M059J (cell line): ENCODE results near the gene CERK. TPM values are rescaled to one million over a fixed set of nuclear protein-coding genes. Genes with fewer than 3 reads are reported as not detected.
"Not testable (repeated sequence)": the region's sequence is repeated elsewhere in the genome, so short reads cannot be mapped to it uniquely, and the experiment has no call there.

Source experiments
- DNase-seq: peaks from one replicate; pipeline ENCODE4 v3.0.0-alpha.2; 2012; ENCODE audit warnings: low read depth
- total RNA-seq: library from RNA; depleted of rRNA; stranded (reverse); fragments of >200 nt; shearing (Covaris generic); gene quantifications from 2 replicates; pipeline ENCODE4 v1.2.3, GENCODE V29; 2014; rRNA removed

CERK gene
- total RNA-seq, 1 experiment from 2014 or later = 22.8 TPM

GRCh38 chr22:46648225-46648820 is 89.7 kb downstream of the CERK start:
- DNase-seq = not testable (repeated sequence)

GRCh38 chr22:46646531-46647215 is 91.4 kb downstream of the CERK start:
- no peak for DNase-seq

- DNase-seq = not testable (repeated sequence)
Observed at GRCh38 chr22:46642840-46643480, 95.1 kb downstream of the CERK start.

GRCh38 chr22:46641811-46642266 is 96.2 kb downstream of the CERK start:
- no peak for DNase-seq

DNA sequence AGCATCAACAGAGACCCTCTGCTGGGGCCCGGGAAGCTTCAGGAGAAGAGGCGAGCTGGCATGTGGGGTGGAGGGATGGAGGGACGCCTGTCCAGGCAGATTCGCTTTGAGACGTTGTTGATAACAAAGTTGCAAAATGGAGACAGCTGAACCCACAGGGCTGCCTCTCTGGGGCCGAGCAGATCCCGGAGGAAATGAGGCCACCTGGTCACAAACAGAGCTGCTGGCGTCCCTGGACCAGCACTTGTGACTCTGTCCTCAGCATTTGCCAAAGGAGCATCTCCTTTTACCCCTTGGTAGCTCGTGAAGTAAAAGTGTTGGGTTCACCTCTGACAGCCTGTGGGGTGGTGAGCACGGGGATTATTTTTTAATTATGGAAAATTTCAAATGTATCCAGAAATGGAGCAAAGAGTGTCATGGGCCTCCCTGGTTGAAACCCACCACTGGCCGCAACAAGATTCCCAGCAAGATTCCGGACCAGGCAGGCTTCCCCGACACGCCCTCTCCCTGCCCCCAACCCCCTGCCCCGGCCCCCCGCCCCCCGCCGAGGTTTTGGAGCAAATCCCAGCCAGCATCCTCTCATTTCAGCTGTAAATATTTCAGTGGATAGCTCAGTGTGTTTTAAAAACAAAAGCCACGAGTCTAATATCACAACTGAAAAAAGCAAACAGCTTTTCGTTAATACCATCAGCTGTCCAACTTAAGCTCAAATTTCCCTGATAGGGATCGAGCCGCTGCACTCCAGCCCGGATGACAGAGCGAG is 97.6 kb downstream of the CERK start:
- no peak for DNase-seq

DNA sequence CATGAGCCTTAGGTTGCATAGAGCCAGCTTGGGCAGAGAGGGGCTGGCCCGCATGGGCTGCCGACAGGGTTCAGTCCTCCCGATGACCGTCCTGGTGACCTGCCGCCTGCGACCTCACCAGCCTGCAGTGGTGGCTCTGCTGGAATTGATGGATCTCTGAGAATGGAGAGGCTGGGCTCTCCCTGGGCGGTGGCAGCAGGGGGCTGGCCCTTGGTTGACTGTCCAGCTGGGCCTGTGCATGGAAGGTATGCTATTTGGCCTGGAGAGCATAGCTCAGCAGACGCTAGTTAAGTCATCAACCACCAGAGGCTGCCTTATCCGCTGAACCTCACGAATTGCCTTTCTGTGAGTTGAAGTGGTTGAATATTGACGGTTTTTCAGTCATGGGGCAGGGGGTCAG is 98.2 kb downstream of the CERK start:
- no peak for DNase-seq

DNA sequence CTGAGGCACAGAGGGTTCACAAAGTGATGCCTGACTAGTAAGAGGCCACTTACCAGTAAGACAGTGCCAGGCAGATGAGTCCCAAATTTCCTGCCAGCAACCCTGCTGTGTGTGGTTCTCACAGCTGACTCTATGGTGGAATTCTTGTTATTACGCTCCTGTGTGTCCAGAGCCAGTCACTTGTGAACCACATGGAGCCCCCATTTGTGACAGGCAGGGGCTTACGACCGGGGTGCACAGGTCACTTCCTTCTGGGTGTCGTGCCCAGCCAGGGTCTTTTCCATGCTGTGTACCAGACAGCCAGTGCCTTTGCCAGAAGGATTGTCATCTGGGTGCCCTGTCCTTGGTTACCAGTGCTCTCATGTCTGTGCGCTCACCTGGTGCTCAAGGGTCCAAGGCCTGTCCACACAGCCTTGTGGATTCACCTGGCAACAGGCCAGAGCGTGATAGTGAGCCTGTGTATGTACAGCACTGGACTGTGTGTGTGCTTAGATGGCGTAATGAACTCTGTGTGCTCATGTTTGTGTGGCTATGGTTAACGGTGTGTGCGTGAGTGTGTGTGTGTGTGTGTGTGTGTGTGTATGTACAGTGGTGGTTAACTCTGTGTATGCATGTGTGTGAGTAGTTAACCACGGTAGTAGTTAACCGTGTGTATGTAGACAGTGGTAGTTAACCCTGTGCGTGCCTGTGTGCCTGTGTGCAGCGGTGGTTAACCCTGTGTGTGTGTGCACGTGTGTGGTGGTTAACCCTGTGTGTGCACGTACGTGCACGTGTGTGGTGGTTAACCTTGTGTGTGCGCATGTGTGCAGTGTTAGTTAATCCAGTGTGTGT is 99.2 kb downstream of the CERK start:
- no peak for DNase-seq

- DNase-seq = no peak
Observed at GRCh38 chr22:46637711-46638600, 100.1 kb downstream of the CERK start.

GRCh38 chr22:46636221-46637002 is 101.6 kb downstream of the CERK start:
- no peak for DNase-seq

GRCh38 chr22:46635756-46636155 is 102.3 kb downstream of the CERK start:
- no peak for DNase-seq

GRCh38 chr22:46634973-46635685 is 102.9 kb downstream of the CERK start:
- not testable (repeated sequence) for DNase-seq

Other genes with a start within 250 kb of the CERK start
- 4.3 and 11.8 TPM in 2 replicates for gene CELSR1, start 200.6 kb downstream of the CERK start, total RNA-seq
- gene GRAMD4, start 117.9 kb downstream of the CERK start, total RNA-seq = 2.9 and 7.9 TPM in 2 replicates
- gene TBC1D22A, start 24.4 kb upstream of the CERK start, total RNA-seq = 6.8 and 7.3 TPM in 2 replicates